Lower leg skin (tissue), 4 donors: ENCODE measurements around the gene ZNF362. TPM values are rescaled to one million over a fixed set of nuclear protein-coding genes. Genes with fewer than 3 reads are reported as not detected.

Experiments
- DNase-seq, 2 donors: peaks; one replicate each; pipeline ENCODE4 v3.0.0-alpha.2; 2019; ENCODE audit warnings: low spot score in 2 of 2
- H3K4me3 ChIP-seq: fragments of 200-600 bp; sonication (generic); 2 replicates; pipeline ENCODE4 v1.5.1; 2017; ENCODE audit warnings: mild to moderate bottlenecking, low read depth; ENCODE audit not compliant: poor library complexity, severe bottlenecking
- POLR2A ChIP-seq, 2 donors: fragments of 450-650 bp; IDR thresholded peaks; one replicate each; pipeline ENCODE4 v1.6.1; 2016 to 2017; ENCODE audit warnings: antibody characterized with exemption in 2 of 2, mild to moderate bottlenecking in 1 of 2, moderate library complexity in 1 of 2
- WGBS, 2 donors: methylation state at CpG; one replicate each; pipeline ENCODE4 v1.1.5; 2018; 5-methylcytosine and 5-hydroxymethylcytosine counted together
- intact Hi-C: fragments of 100-400 bp; cut with DNase I; formaldehyde crosslinking; loops from one replicate; pipeline ENCODE4 v1.15.0; 2023; ENCODE audit warnings: low total_unique reads
- total RNA-seq, 4 donors: library from RNA; depleted of rRNA; stranded (reverse); fragments of >200 nt; gene quantifications; one replicate each; pipeline ENCODE4 v1.1.0, GENCODE V29; 2016
- TF ChIP-seq, protein P1 (sequence below), 3 donors: fragments of 450-650 bp; IDR thresholded peaks; one replicate each; pipeline ENCODE4 v1.5.1; 2016; ENCODE audit warnings: antibody characterized with exemption in 3 of 3, mild to moderate bottlenecking in 3 of 3, moderate library complexity in 2 of 3

The ZNF362 gene
- total RNA-seq, 4 donors from 2014 or later, result 7.0 to 24.3 (median 19.9) TPM

- 9 to 12% methylated on average over 20 to 38 of the region's 70 CpGs for WGBS, 2 donors
- H3K4me3 ChIP-seq, result peak overlapping the region; percentile 45
- peak; percentile 85 to 96 for DNase-seq
- intact Hi-C loops, result no loop called here
- TF ChIP-seq, protein P1, sequence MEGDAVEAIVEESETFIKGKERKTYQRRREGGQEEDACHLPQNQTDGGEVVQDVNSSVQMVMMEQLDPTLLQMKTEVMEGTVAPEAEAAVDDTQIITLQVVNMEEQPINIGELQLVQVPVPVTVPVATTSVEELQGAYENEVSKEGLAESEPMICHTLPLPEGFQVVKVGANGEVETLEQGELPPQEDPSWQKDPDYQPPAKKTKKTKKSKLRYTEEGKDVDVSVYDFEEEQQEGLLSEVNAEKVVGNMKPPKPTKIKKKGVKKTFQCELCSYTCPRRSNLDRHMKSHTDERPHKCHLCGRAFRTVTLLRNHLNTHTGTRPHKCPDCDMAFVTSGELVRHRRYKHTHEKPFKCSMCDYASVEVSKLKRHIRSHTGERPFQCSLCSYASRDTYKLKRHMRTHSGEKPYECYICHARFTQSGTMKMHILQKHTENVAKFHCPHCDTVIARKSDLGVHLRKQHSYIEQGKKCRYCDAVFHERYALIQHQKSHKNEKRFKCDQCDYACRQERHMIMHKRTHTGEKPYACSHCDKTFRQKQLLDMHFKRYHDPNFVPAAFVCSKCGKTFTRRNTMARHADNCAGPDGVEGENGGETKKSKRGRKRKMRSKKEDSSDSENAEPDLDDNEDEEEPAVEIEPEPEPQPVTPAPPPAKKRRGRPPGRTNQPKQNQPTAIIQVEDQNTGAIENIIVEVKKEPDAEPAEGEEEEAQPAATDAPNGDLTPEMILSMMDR (IDR thresholded peaks at IDR 0.05), result no peak
- no peak for TF ChIP-seq POLR2A (IDR thresholded peaks at IDR 0.05)
Observed at GRCh38 chr1:33255347-33256220, 708 bp upstream of the ZNF362 start.

DNA sequence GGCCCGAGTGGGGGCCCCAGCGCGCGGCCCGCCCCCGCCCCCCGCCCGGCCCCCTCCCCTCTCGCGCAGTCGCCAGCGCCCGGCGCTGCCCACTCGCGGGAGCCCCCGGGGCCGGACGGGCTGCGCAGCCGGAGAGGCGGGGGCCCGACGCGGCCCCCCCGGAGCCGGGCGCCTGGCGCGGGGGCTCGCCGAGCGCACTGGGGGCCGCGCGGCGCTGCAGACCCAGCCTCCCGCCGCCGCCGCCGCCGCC is 146 bp upstream of the ZNF362 start:
- no peak for DNase-seq
- intact Hi-C loops, result no loop called here
- TF ChIP-seq, protein P1 (IDR thresholded peaks at IDR 0.05), result no peak
- TF ChIP-seq POLR2A (IDR thresholded peaks at IDR 0.05), result no peak
- H3K4me3 ChIP-seq, result no peak overlapping the region
- 10% methylated on average over 2 of the region's 43 CpGs; no CpG with 5 or more reads in 1 of the 2 donors for WGBS, 2 donors

GRCh38 chr1:33257207-33257771 is 997 bp downstream of the ZNF362 start:
- intact Hi-C loops, result no loop called here
- no peak for DNase-seq
- 0% methylated on average over 18 of the region's 18 CpGs for WGBS, 2 donors
- no peak for TF ChIP-seq POLR2A (IDR thresholded peaks at IDR 0.05)
- TF ChIP-seq, protein P1 (IDR thresholded peaks at IDR 0.05), result no peak
- peak overlapping the region; percentile 44 for H3K4me3 ChIP-seq

DNA sequence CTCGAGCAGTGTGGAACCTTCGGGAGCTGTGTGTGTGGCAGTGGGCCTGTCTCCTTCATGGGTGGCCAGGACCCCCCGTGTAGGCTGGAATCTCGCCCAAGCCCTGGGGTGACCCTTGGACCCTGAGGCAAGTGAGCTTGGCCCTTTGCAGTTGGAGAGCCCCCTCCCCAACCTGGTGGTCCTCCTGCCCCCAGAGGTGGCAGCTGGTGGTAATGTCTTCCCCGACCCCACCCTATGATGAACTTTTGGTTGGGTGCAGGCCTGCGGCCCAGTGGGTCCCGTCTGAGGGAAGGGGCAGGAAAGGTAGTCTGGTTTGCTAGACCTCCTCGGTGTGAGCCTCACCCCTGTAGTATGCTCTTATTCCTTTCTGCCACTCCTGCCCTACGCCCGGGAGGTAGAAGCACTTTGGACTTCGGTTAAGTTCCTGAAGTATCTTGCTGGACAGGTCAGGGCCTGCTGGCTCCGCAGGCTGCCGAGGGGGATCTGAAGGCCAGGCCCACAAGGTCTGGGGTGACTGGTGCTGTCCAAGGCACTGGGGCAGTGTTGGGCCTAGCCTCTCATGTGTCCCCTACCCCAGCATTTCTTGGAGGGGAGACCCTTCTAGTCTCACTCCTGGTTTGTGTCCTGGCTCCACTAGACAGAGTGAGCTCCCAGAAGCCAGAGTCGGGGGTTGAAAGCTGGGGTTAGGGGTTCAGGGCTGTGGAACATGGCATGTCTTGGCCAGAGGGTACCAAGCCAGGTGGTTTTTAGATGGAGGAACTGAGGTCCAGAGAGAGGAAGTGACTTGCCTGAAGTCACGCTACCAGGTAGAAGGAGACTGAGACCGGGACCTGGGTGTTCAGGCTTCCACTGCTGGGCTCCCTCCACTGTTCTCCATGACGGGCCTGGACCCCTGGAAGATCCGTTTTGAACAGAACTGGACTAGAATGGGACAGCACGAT is 1.8 kb downstream of the ZNF362 start:
- intact Hi-C loops, result no loop called here
- TF ChIP-seq, protein P1 (IDR thresholded peaks at IDR 0.05), result no peak
- WGBS, 2 donors, result 26 to 41% methylated on average over 17 to 19 of the region's 19 CpGs
- no peak for DNase-seq
- peak overlapping the region; percentile 44 for H3K4me3 ChIP-seq

DNA sequence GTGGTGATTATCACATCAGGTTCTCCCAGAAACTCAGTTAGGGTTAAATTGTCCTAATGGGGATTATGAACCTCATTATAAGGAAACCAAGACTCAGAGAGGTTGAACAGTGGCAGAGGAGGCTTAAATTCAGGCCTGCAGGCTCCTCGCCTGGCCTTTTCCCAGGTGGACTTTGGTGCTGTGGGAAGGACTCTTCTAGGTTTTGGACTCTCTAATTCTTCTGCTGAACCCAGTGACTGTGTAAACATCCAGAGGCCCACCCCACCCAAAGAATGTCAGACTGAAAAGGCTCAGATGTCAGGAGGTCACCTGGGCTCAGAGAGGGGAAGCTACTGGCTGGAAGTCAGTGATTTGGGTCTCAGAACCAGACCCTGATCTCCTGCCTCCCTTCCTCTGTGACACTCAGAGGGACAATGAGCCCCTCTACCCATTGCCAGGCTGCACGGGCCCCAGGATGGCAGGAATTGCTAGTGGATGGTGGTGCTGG is 2.5 kb downstream of the ZNF362 start:
- intact Hi-C loops, result no loop called here
- H3K4me3 ChIP-seq, result no peak overlapping the region
- TF ChIP-seq POLR2A (IDR thresholded peaks at IDR 0.05), result no peak
- TF ChIP-seq, protein P1 (IDR thresholded peaks at IDR 0.05), result no peak
- DNase-seq, result no peak
- WGBS, 2 donors, result 88 to 94% methylated on average over 2 of the region's 2 CpGs
